Measurements from ENCODE around the gene RHBDD1.
A peak's percentile ranks its signal among the peaks of the same experiment; 100 is the strongest.

RHBDD1 gene

GRCh38 chr2:226898121-226898520 is 62.3 kb downstream of the RHBDD1 start:
- no peak for DNase-seq (ENCODE audit: low read depth, low spot score)
- ChIA-PET POLR2A (no interaction called here), CTCF (interaction anchor here (0.6 kb wide), 1 partner anchor 13 kb away, joined by 3 read pairs; no protein-coding TSS in a partner anchor)
- no peak overlapping the region for H3K4me3 ChIP-seq (ENCODE audit: low read depth, low read length)
- no peak for TF ChIP-seq CTCF (IDR thresholded peaks at IDR 0.05; ENCODE audit: insufficient read depth, low read length, missing control alignments)

- no peak for DNase-seq (ENCODE audit: low read depth, low spot score)
- CTCF ChIA-PET: interaction anchor here (1.1 kb wide), 1 partner anchor 87 kb away, joined by 3 read pairs; no protein-coding TSS in a partner anchor
- POLR2A ChIA-PET: no interaction called here
- TF ChIP-seq CTCF (IDR thresholded peaks at IDR 0.05; ENCODE audit: insufficient read depth, low read length, missing control alignments): no peak
- no peak overlapping the region for H3K4me3 ChIP-seq (ENCODE audit: low read depth, low read length)
These were observed 63.0 kb downstream of the RHBDD1 start for GRCh38 chr2:226898897-226899296.

- CTCF ChIA-PET: interaction anchor here (1.0 to 1.4 kb wide), 3 partner anchors 11 to 102 kb away, joined by 3 to 7 read pairs (median 3); no protein-coding TSS in a partner anchor
- H3K4me3 ChIP-seq (ENCODE audit: low read depth, low read length): no peak overlapping the region
- DNase-seq (ENCODE audit: low read depth, low spot score): no peak
- TF ChIP-seq CTCF (IDR thresholded peaks at IDR 0.05; ENCODE audit: insufficient read depth, low read length, missing control alignments): no peak
- POLR2A ChIA-PET: no interaction called here
These were observed 66.5 kb downstream of the RHBDD1 start for GRCh38 chr2:226902041-226902966.

GRCh38 chr2:226903179-226903578 is 67.3 kb downstream of the RHBDD1 start:
- TF ChIP-seq CTCF (IDR thresholded peaks at IDR 0.05; ENCODE audit: insufficient read depth, low read length, missing control alignments): no peak
- H3K4me3 ChIP-seq (ENCODE audit: low read depth, low read length): no peak overlapping the region
- POLR2A ChIA-PET: interaction anchor here (1.0 kb wide), 1 partner anchor 11 kb away, joined by 6 read pairs; no protein-coding TSS in a partner anchor
- peak; percentile 71 for DNase-seq (ENCODE audit: low read depth, low spot score)
- CTCF ChIA-PET: interaction anchor here (1.4 kb wide), 2 partner anchors 82 to 103 kb away, joined by 3 read pairs; no protein-coding TSS in a partner anchor

GRCh38 chr2:226904592-226904991 is 68.7 kb downstream of the RHBDD1 start:
- ChIA-PET CTCF (interaction anchor here (1.4 kb wide), 1 partner anchor 81 kb away, joined by 3 read pairs; no protein-coding TSS in a partner anchor), POLR2A (no interaction called here)
- no peak overlapping the region for H3K4me3 ChIP-seq (ENCODE audit: low read depth, low read length)
- no peak for DNase-seq (ENCODE audit: low read depth, low spot score)
- TF ChIP-seq CTCF (IDR thresholded peaks at IDR 0.05; ENCODE audit: insufficient read depth, low read length, missing control alignments): no peak

GRCh38 chr2:226905718-226906117 is 69.9 kb downstream of the RHBDD1 start:
- no peak for TF ChIP-seq CTCF (IDR thresholded peaks at IDR 0.05; ENCODE audit: insufficient read depth, low read length, missing control alignments)
- no peak for DNase-seq (ENCODE audit: low read depth, low spot score)
- CTCF ChIA-PET: no interaction called here
- POLR2A ChIA-PET: no interaction called here
- no peak overlapping the region for H3K4me3 ChIP-seq (ENCODE audit: low read depth, low read length)
